Hepatocyte (in vitro differentiated cells): ENCODE measurements around the gene TBC1D13. TPM values are rescaled to one million over a fixed set of nuclear protein-coding genes. Genes with fewer than 3 reads are reported as not detected.

Experiments
- DNase-seq: peaks from one replicate; pipeline ENCODE4 v3.0.0-alpha.2; 2016; ENCODE audit warnings: low spot score
- H2AFZ ChIP-seq: fragments of 200-600 bp; sonication (generic); 2 replicates; pipeline ENCODE4 v1.6.0; 2016; ENCODE audit warnings: antibody characterized with exemption, mild to moderate bottlenecking
- H3K27ac ChIP-seq: fragments of 200-600 bp; sonication (generic); 2 replicates; pipeline ENCODE4 v1.5.1; 2016; ENCODE audit warnings: mild to moderate bottlenecking
- H3K27me3 ChIP-seq: fragments of 200-600 bp; sonication (generic); 2 replicates; pipeline ENCODE4 v1.6.1; 2016
- H3K36me3 ChIP-seq: fragments of 200-600 bp; sonication (generic); replicated peaks from 2 replicates; pipeline ENCODE4 v1.5.1; 2016; ENCODE audit warnings: low read depth; ENCODE audit not compliant: insufficient read depth
- H3K4me1 ChIP-seq: fragments of 200-600 bp; sonication (generic); 2 replicates; pipeline ENCODE4 v1.5.1; 2016; ENCODE audit warnings: mild to moderate bottlenecking, moderate library complexity; ENCODE audit not compliant: insufficient read depth
- H3K4me2 ChIP-seq: fragments of 200-600 bp; sonication (generic); 2 replicates; pipeline ENCODE4 v1.6.0; 2016
- H3K4me3 ChIP-seq: fragments of 200-600 bp; sonication (generic); 2 replicates; pipeline ENCODE4 v1.5.1; 2016; ENCODE audit warnings: mild to moderate bottlenecking
- H3K79me2 ChIP-seq: fragments of 200-600 bp; sonication (generic); 2 replicates; pipeline ENCODE4 v1.6.0; 2017; ENCODE audit warnings: mild to moderate bottlenecking
- H3K9me2 ChIP-seq: fragments of 200-600 bp; sonication (generic); replicated peaks from 2 replicates; pipeline ENCODE4 v1.6.0; 2017; ENCODE audit warnings: mild to moderate bottlenecking; ENCODE audit not compliant: insufficient read depth
- H3K9me3 ChIP-seq: fragments of 200-600 bp; sonication (generic); 2 replicates; pipeline ENCODE4 v1.5.1; 2016; ENCODE audit warnings: low read depth, mild to moderate bottlenecking
- H4K20me1 ChIP-seq: fragments of 200-600 bp; sonication (generic); 2 replicates; pipeline ENCODE4 v1.6.0; 2016; ENCODE audit warnings: mild to moderate bottlenecking; ENCODE audit not compliant: insufficient read depth, poor library complexity, severe bottlenecking
- CTCF ChIP-seq: fragments of 200-600 bp; sonication (generic); IDR thresholded peaks from 2 replicates; pipeline ENCODE4 v1.5.1; 2016; ENCODE audit warnings: antibody characterized with exemption, mild to moderate bottlenecking; ENCODE audit not compliant: poor library complexity
- EZH2 ChIP-seq: fragments of 200-600 bp; sonication (generic); IDR thresholded peaks from 2 replicates; pipeline ENCODE4 v1.6.1; 2016; ENCODE audit warnings: antibody characterized with exemption, mild to moderate bottlenecking, borderline replicate concordance
- EZH2phosphoT487 ChIP-seq: fragments of 200-600 bp; sonication (generic); IDR thresholded peaks from one replicate; pipeline ENCODE4 v1.6.1; 2018; ENCODE audit warnings: antibody characterized with exemption, mild to moderate bottlenecking, low read depth, moderate library complexity; ENCODE audit not compliant: unreplicated experiment, severe bottlenecking
- WGBS: methylation state at CpG from one replicate; pipeline ENCODE4 v1.1.6; 2016; ENCODE audit warnings: low lambda C conversion rate; ENCODE audit errors: missing lambda C conversion rate; 5-methylcytosine and 5-hydroxymethylcytosine counted together
- polyA plus RNA-seq: library from polyadenylated mRNA; unstranded; fragments of >200 nt; fragmentation: Nextera tagmentation; extraction: Ambion mirVana; gene quantifications from 2 replicates; pipeline ENCODE4 v1.2.1, GENCODE V29; 2016
- total RNA-seq: library from RNA; depleted of rRNA; stranded (reverse); fragments of >200 nt; gene quantifications from 2 replicates; pipeline ENCODE4 v1.2.3, GENCODE V29; 2014

The TBC1D13 gene
- total and polyA plus RNA-seq, 2 experiments from 2014 or later, result 21.4 to 25.2 TPM

DNA sequence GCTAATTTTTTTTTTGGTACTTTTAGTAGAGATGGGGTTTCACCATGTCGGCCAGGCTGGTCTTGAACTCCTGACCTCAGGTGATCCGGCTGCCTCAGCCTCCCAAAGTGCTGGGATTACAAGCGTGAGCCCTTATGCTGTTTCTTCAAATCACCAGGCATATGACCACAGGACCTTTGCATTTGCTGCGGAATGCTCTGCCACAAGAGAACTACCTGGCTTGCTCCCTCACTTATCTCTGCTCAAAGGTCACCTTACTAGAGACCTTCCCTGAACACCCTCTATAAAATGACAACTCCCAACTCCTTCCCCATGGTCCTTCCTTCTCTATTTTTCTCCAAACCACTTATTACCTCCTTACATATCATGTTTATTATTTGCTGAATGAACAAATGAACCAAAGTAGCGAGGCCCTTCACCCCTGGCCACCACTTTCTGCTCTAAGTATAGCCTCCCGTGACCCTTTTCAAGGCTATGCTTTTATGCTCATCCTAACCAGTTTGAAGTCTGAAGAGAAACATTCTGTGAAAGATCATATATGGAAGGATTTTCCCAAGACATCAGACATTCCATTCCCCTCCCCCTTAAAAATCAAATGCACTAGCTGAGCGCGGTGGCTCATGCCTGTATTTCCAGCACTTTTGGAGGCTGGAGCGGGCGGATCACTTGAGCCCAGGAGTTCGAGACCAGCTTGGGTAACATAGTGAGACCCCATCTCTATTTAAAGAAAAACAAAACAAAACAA lies 16.6 kb upstream of the TBC1D13 start:
- peak overlapping the region; percentile 98 for H3K27ac ChIP-seq
- H3K4me2 ChIP-seq, result peak overlapping the region; percentile 91
- no peaks in the 10 kb centered on the region for H3K9me3 ChIP-seq
- no peak overlapping the region for H2AFZ ChIP-seq
- H3K36me3 ChIP-seq, result no peaks in the 10 kb centered on the region
- no peak for DNase-seq
- 78% methylated on average over 11 of the region's 11 CpGs for WGBS
- no peaks in the 10 kb centered on the region for H3K9me2 ChIP-seq
- TF ChIP-seq CTCF (no peak), EZH2 (no peak), EZH2phosphoT487 (no peak)
- peaks cover 2% of the 10 kb centered on the region for H3K4me1 ChIP-seq
- peak overlapping the region; percentile 97 for H3K4me3 ChIP-seq
- H3K79me2 ChIP-seq, result peaks cover 40% of the 10 kb centered on the region
- H3K27me3 ChIP-seq, result no peaks in the 10 kb centered on the region
- peaks cover 3% of the 10 kb centered on the region for H4K20me1 ChIP-seq

DNA sequence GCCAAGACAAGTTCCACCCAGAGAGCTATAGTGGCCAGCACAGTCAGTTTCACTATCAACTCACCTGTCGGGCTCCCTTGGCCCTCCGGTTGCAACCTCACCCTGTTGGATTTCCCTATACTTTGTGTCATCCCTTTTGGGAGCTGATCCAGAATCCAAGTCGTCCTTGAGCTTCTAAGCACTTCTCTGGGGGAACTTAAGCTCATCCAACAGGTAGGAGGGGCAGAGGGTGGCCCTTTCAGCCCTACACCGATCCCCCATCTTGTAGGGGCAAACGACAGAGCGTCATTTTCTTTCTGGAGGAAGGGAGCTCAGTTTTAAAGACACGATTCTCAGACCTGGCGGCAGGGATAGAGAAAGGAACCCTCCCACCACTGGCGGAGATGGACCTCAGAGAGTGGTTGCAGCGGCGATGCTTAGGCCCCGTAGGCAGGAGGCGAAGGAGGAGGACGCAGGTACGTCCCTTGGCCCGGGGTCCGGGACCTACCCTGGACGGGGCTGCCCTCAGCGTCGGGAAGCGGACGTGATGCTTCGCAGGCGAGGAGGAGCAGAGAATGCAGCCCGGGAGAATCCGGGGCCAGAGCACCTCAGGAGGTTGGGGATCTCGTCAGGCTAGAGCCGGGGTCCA lies 15.8 kb upstream of the TBC1D13 start:
- H3K27ac ChIP-seq, result peak overlapping the region; percentile 98
- peaks cover 3% of the 10 kb centered on the region for H4K20me1 ChIP-seq
- peak overlapping the region; percentile 88 for H2AFZ ChIP-seq
- H3K9me2 ChIP-seq, result no peaks in the 10 kb centered on the region
- H3K36me3 ChIP-seq, result no peaks in the 10 kb centered on the region
- TF ChIP-seq CTCF (no peak), EZH2phosphoT487 (no peak), EZH2 (no peak)
- WGBS, result 1% methylated on average over 28 of the region's 28 CpGs
- peaks cover 40% of the 10 kb centered on the region for H3K79me2 ChIP-seq
- no peaks in the 10 kb centered on the region for H3K9me3 ChIP-seq
- H3K4me2 ChIP-seq, result peak overlapping the region; percentile 91
- H3K27me3 ChIP-seq, result no peaks in the 10 kb centered on the region
- peak overlapping the region; percentile 97 for H3K4me3 ChIP-seq
- peaks cover 2% of the 10 kb centered on the region for H3K4me1 ChIP-seq
- peak; percentile 53 for DNase-seq

DNA sequence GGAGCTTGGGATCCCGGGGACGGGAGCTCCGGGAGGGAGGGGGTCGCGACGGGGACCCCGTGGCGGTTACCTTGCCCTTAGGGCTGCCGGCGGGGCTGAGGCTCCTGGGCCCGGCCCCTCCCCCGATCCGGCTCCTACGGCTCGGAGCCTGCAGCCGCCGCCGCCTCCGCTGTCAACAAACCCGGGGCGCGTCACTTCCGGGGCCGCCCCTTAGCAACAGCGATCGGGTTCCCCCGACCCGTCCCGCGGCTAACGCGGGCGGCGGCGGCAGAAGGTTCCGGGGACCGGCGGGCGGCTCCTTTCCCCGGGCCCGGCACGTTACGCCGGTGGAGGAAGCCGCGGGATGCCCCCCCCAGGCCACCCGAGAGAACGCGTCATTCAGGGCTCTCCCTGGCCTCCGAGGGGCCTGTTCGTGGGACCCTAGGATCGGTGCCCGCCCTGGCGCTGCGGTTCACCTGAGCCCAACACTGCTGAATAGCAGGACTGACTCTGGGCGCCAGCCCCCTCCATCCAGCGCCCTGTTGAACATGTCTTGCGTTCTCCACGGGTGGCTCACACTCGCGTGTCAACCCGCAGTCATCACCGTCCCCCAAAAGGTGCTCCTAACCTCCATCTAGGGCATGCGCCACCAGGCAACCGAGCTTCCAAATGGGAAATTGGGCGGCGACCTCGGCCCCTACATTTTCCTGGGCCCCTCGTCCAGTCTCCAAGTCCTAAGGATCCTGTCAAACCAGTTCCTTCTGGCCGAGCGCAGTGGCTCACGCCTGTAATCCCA lies 15.1 kb upstream of the TBC1D13 start, which contains the start of gene ZER1:
Gene ZER1, minus strand, starts transcription at position 183 of the 775 bp plus-strand sequence. CDS start 16,362 bp downstream, outside the sequence.
- peaks cover 40% of the 10 kb centered on the region for H3K79me2 ChIP-seq
- no peaks in the 10 kb centered on the region for H4K20me1 ChIP-seq
- no peaks in the 10 kb centered on the region for H3K27me3 ChIP-seq
- H3K4me1 ChIP-seq, result peaks cover 2% of the 10 kb centered on the region
- H3K27ac ChIP-seq, result peak within 1 kb of the TSS; percentile 98
- no peaks in the 10 kb centered on the region for H3K9me3 ChIP-seq
- H3K4me3 ChIP-seq, result peak within 1 kb of the TSS; percentile 97
- H3K4me2 ChIP-seq, result peak within 1 kb of the TSS; percentile 91
- H3K9me2 ChIP-seq, result no peaks in the 10 kb centered on the region
- H2AFZ ChIP-seq, result peak within 1 kb of the TSS; percentile 96
- TF ChIP-seq EZH2 (no peak), CTCF (no peak), EZH2phosphoT487 (no peak)
- no peaks in the 10 kb centered on the region for H3K36me3 ChIP-seq
- 2% methylated on average over 39 of the region's 72 CpGs for WGBS
- peak; percentile 97 for DNase-seq
